Astrocyte of the spinal cord (primary cell): ENCODE data around the gene SELENOW.
"Not testable (repeated sequence)": the region's sequence is repeated elsewhere in the genome, so short reads cannot be mapped to it uniquely, and the experiment has no call there.

ENCODE experiments used
- DNase-seq: peaks from one replicate; pipeline ENCODE4 v3.0.0; 2011; ENCODE audit warnings: low read depth, low spot score
- H3K4me3 ChIP-seq: 2 replicates; pipeline ENCODE4 v1.5.1; 2011; ENCODE audit warnings: low read depth, mild to moderate bottlenecking, low read length, moderate library complexity
- in situ Hi-C: cut with HindIII; loops from 2 replicates; pipeline ENCODE4 v1.10.0; 2017; ENCODE audit warnings: low sequenced_read_pairs
- TF ChIP-seq, protein P1 (sequence below): IDR thresholded peaks from 2 replicates; pipeline ENCODE4 v1.5.1; 2012; ENCODE audit warnings: low read depth, mild to moderate bottlenecking, low read length, inconsistent platforms

The SELENOW gene

DNA sequence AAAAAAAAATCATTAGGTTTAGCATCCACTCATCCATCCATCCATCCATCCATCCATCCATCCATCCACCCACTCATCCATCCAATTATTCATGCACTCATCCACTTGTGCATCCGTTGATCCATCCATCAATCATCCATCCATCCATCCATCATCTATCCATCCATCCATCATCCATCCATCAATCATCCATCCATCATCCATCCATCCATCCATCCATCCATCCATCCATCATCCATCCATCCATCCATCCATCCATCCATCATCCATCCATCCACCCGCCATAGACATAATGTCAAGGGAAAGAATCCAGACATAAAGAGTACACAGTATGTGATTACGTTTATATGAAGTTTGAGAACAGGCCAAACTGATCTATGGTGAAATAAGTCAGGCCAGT is 9.0 kb upstream of the SELENOW start:
- in situ Hi-C loops, result no loop called here
- no peak overlapping the region for H3K4me3 ChIP-seq
- DNase-seq, result no peak
- TF ChIP-seq, protein P1, sequence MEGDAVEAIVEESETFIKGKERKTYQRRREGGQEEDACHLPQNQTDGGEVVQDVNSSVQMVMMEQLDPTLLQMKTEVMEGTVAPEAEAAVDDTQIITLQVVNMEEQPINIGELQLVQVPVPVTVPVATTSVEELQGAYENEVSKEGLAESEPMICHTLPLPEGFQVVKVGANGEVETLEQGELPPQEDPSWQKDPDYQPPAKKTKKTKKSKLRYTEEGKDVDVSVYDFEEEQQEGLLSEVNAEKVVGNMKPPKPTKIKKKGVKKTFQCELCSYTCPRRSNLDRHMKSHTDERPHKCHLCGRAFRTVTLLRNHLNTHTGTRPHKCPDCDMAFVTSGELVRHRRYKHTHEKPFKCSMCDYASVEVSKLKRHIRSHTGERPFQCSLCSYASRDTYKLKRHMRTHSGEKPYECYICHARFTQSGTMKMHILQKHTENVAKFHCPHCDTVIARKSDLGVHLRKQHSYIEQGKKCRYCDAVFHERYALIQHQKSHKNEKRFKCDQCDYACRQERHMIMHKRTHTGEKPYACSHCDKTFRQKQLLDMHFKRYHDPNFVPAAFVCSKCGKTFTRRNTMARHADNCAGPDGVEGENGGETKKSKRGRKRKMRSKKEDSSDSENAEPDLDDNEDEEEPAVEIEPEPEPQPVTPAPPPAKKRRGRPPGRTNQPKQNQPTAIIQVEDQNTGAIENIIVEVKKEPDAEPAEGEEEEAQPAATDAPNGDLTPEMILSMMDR, result no peak

DNA sequence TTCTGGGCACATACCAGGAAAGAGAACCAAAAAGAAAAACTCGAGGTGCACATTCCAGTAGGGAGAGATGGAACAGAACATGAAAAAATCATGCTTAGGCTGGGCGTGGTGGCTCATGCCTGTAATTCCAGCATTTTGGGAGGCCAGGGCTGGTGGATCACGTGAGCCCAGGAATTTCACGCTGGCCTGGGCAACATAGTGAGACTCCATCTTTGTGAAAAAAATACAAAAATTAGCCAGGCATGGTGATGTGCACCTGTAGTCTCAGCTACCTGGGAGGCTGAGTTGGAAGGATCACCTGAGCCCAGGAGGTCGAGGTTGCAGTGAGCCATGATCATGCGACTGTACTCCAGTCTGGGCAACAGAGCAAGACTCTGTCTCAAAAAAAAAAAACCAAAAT is 7.2 kb upstream of the SELENOW start:
- H3K4me3 ChIP-seq, in situ Hi-C loops, DNase-seq: not testable (repeated sequence)

DNA sequence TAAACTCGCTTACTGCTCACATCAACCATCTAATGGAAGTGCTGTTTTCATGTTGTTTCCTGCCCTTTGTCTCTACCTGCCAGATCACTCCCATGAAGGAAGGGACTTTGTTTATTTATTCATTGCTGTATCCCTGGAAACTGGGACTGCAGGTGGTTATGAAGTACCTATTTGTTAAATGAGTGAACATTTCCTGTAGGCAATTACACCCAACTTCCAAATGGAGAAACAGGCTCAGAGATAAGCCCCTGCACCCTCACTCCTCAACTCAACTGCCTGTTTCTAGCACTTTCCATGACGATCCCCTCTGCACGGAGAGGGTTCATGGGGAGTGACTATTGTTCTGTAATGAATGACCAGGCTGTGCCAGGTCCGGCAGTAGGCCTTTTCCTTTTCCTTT is 1.9 kb upstream of the SELENOW start:
- no peak for DNase-seq
- TF ChIP-seq, protein P1, result no peak
- in situ Hi-C loops, result no loop called here
- no peak overlapping the region for H3K4me3 ChIP-seq

DNA sequence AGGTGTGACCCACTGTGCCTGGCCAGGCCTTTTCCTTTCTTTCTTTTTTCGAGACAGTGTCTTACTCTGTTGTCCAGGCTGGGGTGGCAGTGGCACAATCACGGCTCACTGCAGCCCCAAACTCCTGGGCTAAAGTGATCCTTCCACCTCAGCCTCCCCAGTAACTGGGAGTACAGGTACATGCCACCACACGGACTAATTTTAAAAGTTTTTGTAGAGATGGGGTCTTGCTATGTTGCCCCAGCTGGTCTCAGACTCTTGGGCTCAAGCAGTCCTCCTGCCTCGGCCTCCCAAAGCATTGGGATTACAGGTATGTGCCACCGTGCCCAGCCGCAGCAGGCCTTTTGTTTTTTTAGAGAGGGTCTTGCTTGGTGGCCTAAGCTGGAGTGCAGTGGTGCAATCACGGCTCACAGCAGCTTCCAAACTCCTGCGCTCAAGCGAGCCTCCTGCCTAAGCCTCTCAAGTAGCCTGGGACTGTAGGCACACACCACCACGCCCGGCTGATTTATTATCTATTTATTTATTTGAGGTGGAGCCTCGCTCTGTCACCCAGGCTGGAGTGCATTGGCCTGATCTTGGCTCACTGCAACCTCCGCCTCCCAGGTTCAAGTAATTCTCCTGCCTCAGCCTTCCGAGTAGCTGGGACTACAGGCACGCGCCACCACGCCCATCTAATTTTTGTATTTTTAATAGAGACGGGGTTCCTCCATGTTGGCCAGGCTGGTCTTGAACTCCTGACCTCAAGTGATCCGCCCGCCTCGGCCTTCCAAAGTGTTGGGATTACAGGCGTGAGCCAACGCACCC is 1.1 kb upstream of the SELENOW start:
- in situ Hi-C loops, result not testable (repeated sequence)
- peak overlapping the region; percentile 95 for H3K4me3 ChIP-seq

DNA sequence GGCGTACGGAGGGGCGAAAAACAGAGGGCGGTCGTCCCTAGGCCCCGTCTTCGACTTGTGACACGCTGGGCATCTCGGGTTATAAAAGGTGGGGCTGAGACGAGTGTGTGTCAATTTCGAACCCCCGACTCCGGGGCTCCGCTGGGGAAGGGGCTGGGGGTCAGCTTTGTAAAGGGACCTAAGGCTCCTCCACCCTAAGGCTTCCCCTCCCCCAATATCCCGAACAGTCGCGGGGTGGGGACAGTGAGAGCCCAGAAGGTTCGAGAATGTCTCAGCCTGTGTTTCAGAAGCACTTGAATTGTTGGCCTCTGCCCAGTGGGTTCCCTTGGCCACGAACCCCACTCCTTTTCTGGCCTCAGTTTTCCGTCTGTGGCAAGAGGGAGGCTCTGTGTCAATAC is 450 bp downstream of the SELENOW start:
- H3K4me3 ChIP-seq, result peak overlapping the region; percentile 95
- DNase-seq, result peak; percentile 14
- TF ChIP-seq, protein P1, result no peak
- in situ Hi-C loops, result no loop called here

More for the DNA sequence above, 1.1 kb upstream of the SELENOW start:
- DNase-seq, result not testable (repeated sequence)

DNA sequence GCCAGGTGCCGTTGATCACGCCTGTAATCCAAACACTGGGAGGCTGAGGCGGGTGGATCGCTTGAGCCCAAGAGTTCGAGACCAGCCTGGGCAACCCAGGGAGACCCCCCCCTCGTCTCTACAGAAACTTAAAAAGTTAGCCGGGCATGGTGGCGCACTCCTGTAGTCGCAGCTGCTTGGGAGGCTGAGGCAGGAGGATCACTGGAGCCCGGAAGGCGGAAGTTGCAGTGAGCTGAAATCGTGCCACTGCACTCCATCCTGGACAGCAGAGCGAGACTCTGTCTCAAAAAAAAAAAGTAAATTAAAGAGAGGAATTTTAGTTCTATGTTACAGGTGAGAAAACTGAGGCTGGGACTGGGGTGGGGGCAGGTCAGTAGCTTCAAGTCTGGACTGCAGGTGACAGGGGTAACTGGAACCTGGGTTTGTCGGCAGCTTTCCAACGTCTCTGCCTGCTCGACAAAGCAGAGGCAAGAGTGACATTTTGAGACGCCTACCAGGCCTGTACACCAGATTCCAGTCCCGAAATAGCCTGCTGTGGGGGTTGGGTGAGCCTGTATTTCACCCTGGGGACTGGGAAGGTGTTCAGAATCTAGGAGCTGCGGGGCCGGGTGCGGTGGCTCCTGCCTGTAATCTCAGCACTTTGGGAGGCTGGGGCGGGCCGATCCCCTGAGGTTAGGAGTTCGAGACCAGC is 1.2 kb downstream of the SELENOW start:
- H3K4me3 ChIP-seq, result peak overlapping the region; percentile 95
- in situ Hi-C loops, result no loop called here
- TF ChIP-seq, protein P1, result no peak
- DNase-seq, result no peak

DNA sequence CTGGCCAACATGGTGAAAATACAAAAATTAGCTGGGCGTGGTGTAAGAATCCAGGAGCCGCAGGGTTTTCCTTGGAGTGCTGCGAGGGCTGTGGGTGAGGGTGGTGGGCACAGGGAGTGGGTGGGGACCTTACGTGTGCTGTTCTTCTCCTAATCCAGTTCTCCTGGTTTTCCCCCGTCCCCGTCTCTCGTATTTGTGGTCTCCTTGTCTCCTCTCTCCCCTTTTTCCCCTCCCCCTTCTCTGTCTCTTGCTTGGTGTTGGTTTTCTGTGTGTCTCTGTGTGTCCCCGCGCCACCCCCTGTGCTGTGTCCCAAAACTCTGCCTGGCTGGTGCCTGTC is 1.7 kb downstream of the SELENOW start:
- no peak for DNase-seq
- TF ChIP-seq, protein P1, result no peak
- in situ Hi-C loops, result no loop called here
- H3K4me3 ChIP-seq, result peak overlapping the region; percentile 95
